Common myeloid progenitor, CD34-positive (primary cell): ENCODE data around the gene FAM181A.

Experiments used
- CTCF ChIA-PET: fragments of 350-600 bp; sonication (Branson Sonifier 250); formaldehyde crosslinking; loops from one replicate; lab custom pipeline; 2021; ENCODE audit warnings: antibody characterized with exemption; lab: Charles Lee
- POLR2A ChIA-PET: fragments of 350-600 bp; sonication (Branson Sonifier 250); formaldehyde crosslinking; loops from one replicate; lab custom pipeline; 2021; ENCODE audit warnings: antibody characterized with exemption; lab: Charles Lee
- DNase-seq, 3 donors: peaks; one replicate each; pipeline versions ENCODE4 v3.0.0 to v3.0.0-alpha.2; 2013
- H3K27ac ChIP-seq, 2 experiments: 1 replicate in 1 of 2; 2 replicates in 1 of 2; pipeline ENCODE4 v1.7.0; 2013; ENCODE audit warnings: inconsistent platforms in 2 of 2, low read length in 2 of 2, mild to moderate bottlenecking in 2 of 2, low read depth in 1 of 2, moderate library complexity in 1 of 2; ENCODE audit not compliant: severe bottlenecking in 2 of 2, insufficient read depth in 1 of 2, poor library complexity in 1 of 2
- H3K27me3 ChIP-seq, 5 experiments: replicated peaks in 2 of 5; 1 replicate in 3 of 5; 2 replicates in 2 of 5; pipeline versions ENCODE4 v1.6.1 to v1.7.0; 2013; ENCODE audit warnings: low read length in 4 of 5, mild to moderate bottlenecking in 2 of 5, moderate library complexity in 2 of 5, inconsistent platforms in 1 of 5; ENCODE audit not compliant: insufficient read depth in 5 of 5, control insufficient read depth in 4 of 5
- H3K36me3 ChIP-seq, 4 experiments: 1 replicate in 2 of 4; 2 replicates in 2 of 4; pipeline versions ENCODE4 v1.6.1 to v1.7.0; 2013; ENCODE audit warnings: low read length in 3 of 4, control low read depth in 1 of 4, mild to moderate bottlenecking in 1 of 4; ENCODE audit not compliant: control insufficient read depth in 4 of 4, insufficient read depth in 4 of 4
- H3K4me1 ChIP-seq, 4 experiments: 1 replicate in 3 of 4; 2 replicates in 1 of 4; pipeline versions ENCODE4 v1.6.1 to v1.7.1; 2013; ENCODE audit warnings: low read length in 3 of 4, mild to moderate bottlenecking in 3 of 4, control low read depth in 1 of 4, inconsistent platforms in 1 of 4, moderate library complexity in 1 of 4; ENCODE audit not compliant: control insufficient read depth in 4 of 4, insufficient read depth in 4 of 4; ENCODE audit errors: control extremely low read depth in 1 of 4
- H3K4me3 ChIP-seq, 7 experiments: 1 replicate in 4 of 7; 2 replicates in 3 of 7; pipeline versions ENCODE4 v1.5.1 to v1.7.0; 2013; ENCODE audit warnings: mild to moderate bottlenecking in 7 of 7, low read length in 6 of 7, moderate library complexity in 6 of 7, inconsistent platforms in 2 of 7, low read depth in 2 of 7, control low read depth in 1 of 7; ENCODE audit not compliant: insufficient read depth in 4 of 7, control insufficient read depth in 1 of 7; ENCODE audit errors: extremely low read depth in 1 of 7
- H3K9me3 ChIP-seq, 5 experiments: 1 replicate in 4 of 5; 2 replicates in 1 of 5; pipeline versions ENCODE4 v1.6.1 to v1.7.1; 2013; ENCODE audit warnings: low read length in 4 of 5, mild to moderate bottlenecking in 2 of 5, inconsistent platforms in 1 of 5, low read depth in 1 of 5, moderate library complexity in 1 of 5; ENCODE audit not compliant: control insufficient read depth in 4 of 5, insufficient read depth in 2 of 5; ENCODE audit errors: control extremely low read depth in 1 of 5
- WGBS: methylation state at CpG from one replicate; pipeline ENCODE4 v1.1.5; 2013; ENCODE audit not compliant: insufficient coverage; 5-methylcytosine and 5-hydroxymethylcytosine counted together

FAM181A gene

DNA sequence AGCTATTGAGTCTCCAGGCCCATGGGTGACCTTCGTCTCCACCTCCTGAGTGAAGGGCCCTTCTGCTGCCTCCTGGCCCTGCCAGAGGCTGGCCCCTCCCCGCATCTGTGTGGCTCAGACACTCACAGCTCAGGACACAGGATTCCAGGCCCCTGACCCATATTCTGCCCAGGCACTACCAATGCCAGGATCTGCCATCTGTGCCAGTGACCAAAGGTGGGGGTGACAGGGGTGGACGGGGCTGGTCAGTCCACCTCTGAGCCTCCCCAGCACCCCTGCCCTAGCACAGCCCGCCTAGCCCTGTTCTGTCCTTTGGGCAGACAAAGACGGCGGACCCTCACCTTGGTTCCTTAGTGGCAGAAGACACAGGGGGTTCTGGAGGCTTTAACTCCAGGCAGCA, 46.5 kb downstream of the FAM181A start:
- H3K9me3 ChIP-seq: peaks cover 0 to 9% (median 3%) of the 10 kb centered on the region in 5 experiments
- H3K27ac ChIP-seq: no peak overlapping the region
- DNase-seq: no peak
- CTCF ChIA-PET: interaction anchor here (1.1 to 30.4 kb wide), 5 partner anchors 10 to 62 kb away, joined by 3 to 632 read pairs (median 8); no protein-coding TSS in a partner anchor
- peaks cover 2 to 41% (median 34%) of the 10 kb centered on the region in 4 experiments for H3K4me1 ChIP-seq
- H3K4me3 ChIP-seq: no peak overlapping the region
- peaks cover 0 to 2% (median 0%) of the 10 kb centered on the region in 5 experiments for H3K27me3 ChIP-seq
- POLR2A ChIA-PET: no interaction called here
- 100% methylated on average over 5 of the region's 6 CpGs for WGBS
- H3K36me3 ChIP-seq: no peaks in the 10 kb centered on the region

GRCh38 chr14:93974299-93974698, 47.2 kb downstream of the FAM181A start:
- H3K36me3 ChIP-seq: no peaks in the 10 kb centered on the region
- POLR2A ChIA-PET: no interaction called here
- DNase-seq: no peak
- peaks cover 0 to 2% (median 0%) of the 10 kb centered on the region in 5 experiments for H3K27me3 ChIP-seq
- no peak overlapping the region for H3K27ac ChIP-seq
- CTCF ChIA-PET: interaction anchor here (1.0 to 30.4 kb wide), 7 partner anchors 9 to 197 kb away, joined by 3 to 632 read pairs (median 5); no protein-coding TSS in a partner anchor
- H3K9me3 ChIP-seq: peaks cover 0 to 11% (median 3%) of the 10 kb centered on the region in 5 experiments
- peaks cover 2 to 34% (median 27%) of the 10 kb centered on the region in 4 experiments for H3K4me1 ChIP-seq
- H3K4me3 ChIP-seq: no peak overlapping the region
- 96% methylated on average over 6 of the region's 6 CpGs for WGBS

- Histone ChIP-seq H3K27ac (no peak overlapping the region), H3K4me1 (peaks cover 2 to 30% (median 24%) of the 10 kb centered on the region in 4 experiments), H3K9me3 (peaks cover 0 to 11% (median 3%) of the 10 kb centered on the region in 5 experiments), H3K27me3 (peaks cover 0 to 2% (median 0%) of the 10 kb centered on the region in 5 experiments), H3K36me3 (no peaks in the 10 kb centered on the region), H3K4me3 (no peak overlapping the region)
- DNase-seq: no peak
- ChIA-PET POLR2A (no interaction called here), CTCF (interaction anchor here (1.0 to 30.4 kb wide), 6 partner anchors 8 to 196 kb away, joined by 3 to 632 read pairs (median 6); no protein-coding TSS in a partner anchor)
- 98% methylated on average over 10 of the region's 12 CpGs for WGBS
These were observed 47.7 kb downstream of the FAM181A start for GRCh38 chr14:93974833-93975232.

DNA sequence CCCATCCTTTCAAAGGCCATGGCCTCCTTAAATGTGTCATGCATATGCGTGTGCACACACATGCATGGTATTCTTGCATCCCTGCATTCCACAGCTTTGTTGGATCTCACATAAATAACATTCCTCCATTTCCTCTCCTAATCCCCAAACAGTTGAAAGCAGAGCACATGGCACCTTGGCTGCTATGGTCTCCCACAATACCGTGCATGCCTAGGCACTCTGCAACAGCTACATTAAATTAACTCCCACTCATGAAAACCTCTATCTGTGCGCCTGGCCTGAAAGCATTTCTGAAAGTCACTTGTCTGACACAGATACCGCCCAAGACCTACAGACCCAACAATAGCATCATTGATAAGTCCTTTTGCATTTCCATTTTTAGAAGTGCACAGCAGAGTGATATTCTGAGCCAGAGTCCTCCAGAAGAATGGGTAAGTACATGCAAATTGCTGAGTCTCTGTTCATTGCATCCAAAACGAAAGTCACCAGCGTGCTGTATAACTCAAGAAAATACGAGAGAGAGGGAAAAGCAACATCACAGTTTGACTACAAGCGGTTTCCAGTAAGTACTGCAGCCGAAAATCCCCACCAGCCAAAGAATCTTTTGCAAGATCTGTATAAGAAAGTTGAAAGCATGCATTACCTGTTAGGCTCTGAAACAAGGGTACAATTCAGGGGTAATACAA, 48.8 kb downstream of the FAM181A start:
- DNase-seq: no peak
- H3K9me3 ChIP-seq: peaks cover 0 to 11% (median 3%) of the 10 kb centered on the region in 5 experiments
- 78% methylated on average over 9 of the region's 9 CpGs for WGBS
- H3K4me1 ChIP-seq: peaks cover 0 to 24% (median 15%) of the 10 kb centered on the region in 4 experiments
- ChIA-PET POLR2A (no interaction called here), CTCF (interaction anchor here (2.1 to 30.4 kb wide), 2 partner anchors 13 to 33 kb away, joined by 5 to 632 read pairs; no protein-coding TSS in a partner anchor)
- peak overlapping the region in 1 of 7 experiments; percentile 6 for H3K4me3 ChIP-seq
- no peak overlapping the region for H3K27ac ChIP-seq
- H3K27me3 ChIP-seq: peaks cover 0 to 2% (median 0%) of the 10 kb centered on the region in 5 experiments
- no peaks in the 10 kb centered on the region for H3K36me3 ChIP-seq

DNA sequence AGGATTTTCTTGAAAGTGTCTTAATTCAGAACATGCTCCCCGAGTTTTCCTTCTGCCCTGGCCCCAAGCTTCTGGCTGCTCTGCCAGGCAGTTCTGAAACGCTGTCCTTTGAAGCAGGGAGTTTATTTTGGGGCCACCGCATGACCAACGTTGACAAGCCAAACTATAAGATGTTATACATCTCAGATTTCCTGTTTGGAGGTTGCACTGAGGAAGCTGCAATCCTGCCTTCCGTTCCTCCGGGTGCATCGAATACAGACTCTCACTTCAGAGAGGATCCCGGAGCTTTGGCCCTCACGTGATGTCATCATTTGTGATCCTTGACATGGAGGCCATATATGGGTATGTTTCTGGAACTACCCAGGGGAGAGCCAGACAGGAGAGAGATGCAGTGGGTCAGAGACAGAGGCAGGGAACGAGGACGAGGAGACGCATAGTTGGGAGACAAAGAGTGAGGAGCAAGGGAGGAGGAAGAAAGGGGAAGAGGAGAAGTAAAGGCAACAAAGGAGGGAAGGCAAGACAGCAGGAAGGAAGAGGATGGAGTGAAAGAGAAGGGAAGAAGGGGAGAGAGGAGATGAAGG, 49.4 kb downstream of the FAM181A start, which contains the start of gene ASB2:
ASB2 (minus strand) TSS at position 94 of the 581 bp plus-strand sequence. CDS start 12,031 bp downstream, outside the sequence.
- ChIA-PET CTCF (interaction anchor here (11.7 to 30.4 kb wide), 2 partner anchors 22 to 33 kb away, joined by 130 to 632 read pairs; partner anchors contain the start of gene CCDC197), POLR2A (no interaction called here)
- Histone ChIP-seq H3K9me3 (peaks cover 0 to 11% (median 3%) of the 10 kb centered on the region in 5 experiments), H3K4me3 (peak within 1 kb of the TSS in 1 of 7 experiments; percentile 6), H3K4me1 (peaks cover 0 to 18% (median 10%) of the 10 kb centered on the region in 4 experiments), H3K27me3 (peaks cover 0 to 2% (median 0%) of the 10 kb centered on the region in 5 experiments), H3K27ac (no peak within 1 kb of the TSS), H3K36me3 (no peaks in the 10 kb centered on the region)
- DNase-seq: peak in 2 of 3 donors; percentile 33 to 38
- WGBS: 33% methylated on average over 12 of the region's 12 CpGs

DNA sequence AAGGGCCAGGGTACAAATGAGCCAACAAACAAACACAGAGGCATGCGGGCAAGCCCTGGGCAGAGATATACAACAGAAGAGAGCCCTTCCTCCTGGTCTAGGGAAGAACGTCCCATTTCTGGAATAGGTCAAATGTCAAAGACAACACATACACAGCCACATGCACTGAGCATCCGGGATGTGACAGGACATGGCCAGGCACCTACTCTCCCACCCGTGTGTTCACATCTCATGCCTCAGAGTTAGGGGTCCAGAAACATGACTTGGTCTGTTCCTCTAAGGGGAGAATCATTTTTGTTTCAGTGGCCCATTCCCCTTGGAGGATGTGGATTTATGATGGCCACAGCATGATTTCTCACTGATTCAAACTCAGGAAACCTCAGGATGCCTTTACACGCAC, 50.0 kb downstream of the FAM181A start:
- H3K27me3 ChIP-seq: no peaks in the 10 kb centered on the region
- H3K4me3 ChIP-seq: no peak overlapping the region
- no peak overlapping the region for H3K27ac ChIP-seq
- H3K4me1 ChIP-seq: peaks cover 0 to 18% (median 10%) of the 10 kb centered on the region in 4 experiments
- no peaks in the 10 kb centered on the region for H3K36me3 ChIP-seq
- POLR2A ChIA-PET: no interaction called here
- WGBS: 98% methylated on average over 4 of the region's 5 CpGs
- CTCF ChIA-PET: interaction anchor here (11.7 to 30.4 kb wide), 2 partner anchors 22 to 34 kb away, joined by 130 to 632 read pairs; partner anchors contain the start of gene CCDC197
- peaks cover 0 to 11% (median 3%) of the 10 kb centered on the region in 5 experiments for H3K9me3 ChIP-seq
- DNase-seq: no peak
